Bone marrow (tissue), 2 donors: Measurements from ENCODE around the gene MSMB.
"Not testable (repeated sequence)": the region's sequence is repeated elsewhere in the genome, so short reads cannot be mapped to it uniquely, and the experiment has no call there.

Source experiments
- DNase-seq, 2 donors: peaks; one replicate each; lab custom pipeline; 2025; lab: John Stamatoyannopoulos, UW

The MSMB gene

GRCh38 chr10:46046261-46046660 is at the start of gene MSMB:
TSS of gene MSMB (minus strand) at chr10:46046269. CDS start at chr10:46046237, 32 bp downstream.
- no peak for DNase-seq

GRCh38 chr10:46094931-46095750 is 49.1 kb upstream of the MSMB start:
- DNase-seq = no peak

- no peak for DNase-seq
These were observed 48.1 kb upstream of the MSMB start for GRCh38 chr10:46094197-46094500.

GRCh38 chr10:46093316-46094196 is 47.5 kb upstream of the MSMB start:
- DNase-seq = not testable (repeated sequence)

- peak in 1 of 2 donors; percentile 59 for DNase-seq
These were observed 46.5 kb upstream of the MSMB start for GRCh38 chr10:46092524-46093081.

- no peak for DNase-seq
These were observed 45.9 kb upstream of the MSMB start for GRCh38 chr10:46091828-46092523.

- no peak for DNase-seq
These were observed 45.2 kb upstream of the MSMB start for GRCh38 chr10:46091080-46091827.

GRCh38 chr10:46090258-46090812 is 44.3 kb upstream of the MSMB start:
- DNase-seq = no peak

- DNase-seq = not testable (repeated sequence)
These were observed 41.3 kb upstream of the MSMB start for GRCh38 chr10:46087381-46087780.

- no peak for DNase-seq
These were observed 38.5 kb upstream of the MSMB start for GRCh38 chr10:46084321-46085165.

- DNase-seq = no peak
These were observed 34.8 kb upstream of the MSMB start for GRCh38 chr10:46080886-46081285.

GRCh38 chr10:46079831-46080585 is 33.9 kb upstream of the MSMB start:
- DNase-seq = peak in 1 of 2 donors; percentile 50

GRCh38 chr10:46077731-46078413 is 31.8 kb upstream of the MSMB start:
- DNase-seq = no peak

GRCh38 chr10:46077141-46077554 is 31.1 kb upstream of the MSMB start:
- peak in 1 of 2 donors; percentile 49 for DNase-seq

GRCh38 chr10:46075869-46076268 is 29.8 kb upstream of the MSMB start:
- no peak for DNase-seq

- no peak for DNase-seq
These were observed 28.3 kb upstream of the MSMB start for GRCh38 chr10:46074196-46074946.

GRCh38 chr10:46073564-46073963 is 27.5 kb upstream of the MSMB start:
- DNase-seq = no peak

GRCh38 chr10:46070749-46071148 is 24.7 kb upstream of the MSMB start:
- DNase-seq = no peak
